ENCODE data around the gene NPY1R.

The NPY1R gene

DNA sequence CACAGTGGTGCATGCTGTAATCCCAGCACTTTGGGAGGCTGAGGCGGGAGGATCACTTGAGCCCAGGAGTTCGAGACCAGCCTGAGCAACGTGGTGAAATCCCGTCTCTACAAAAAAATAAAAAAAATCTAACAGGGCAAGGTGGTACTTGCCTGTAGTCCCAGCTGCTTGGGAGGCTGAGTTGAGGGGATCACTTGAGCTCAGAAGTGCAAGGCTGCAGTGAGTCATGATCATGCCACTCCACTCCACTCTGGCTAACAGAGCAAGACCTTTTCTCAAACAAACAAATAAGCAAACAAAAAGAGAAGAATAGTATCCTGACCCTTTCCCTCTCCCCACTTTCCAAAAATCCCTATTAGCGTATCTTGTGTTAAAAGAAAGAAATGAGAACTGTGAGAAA is 52.7 kb downstream of the NPY1R start:
- no peak for DNase-seq (ENCODE audit: low read depth)

DNA sequence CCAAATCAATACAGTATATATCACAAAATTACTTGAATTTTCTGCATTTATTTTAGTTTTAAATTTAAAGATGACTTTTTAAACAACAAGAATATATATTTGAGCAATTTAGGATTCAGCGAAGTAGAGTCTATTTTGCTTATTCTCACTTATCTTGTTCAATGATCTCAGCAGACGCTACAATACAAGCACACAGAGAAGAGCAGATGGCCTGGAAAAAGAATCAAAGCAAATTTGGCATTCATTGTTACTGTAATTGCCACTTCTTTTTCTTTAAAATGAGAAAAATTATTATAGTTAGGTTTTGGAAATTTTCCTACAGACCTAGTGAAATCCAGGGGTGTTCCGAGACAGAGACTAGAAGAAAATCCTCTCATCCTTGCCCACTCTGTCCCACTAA is 57.5 kb downstream of the NPY1R start:
- no peak for DNase-seq (ENCODE audit: low read depth)
